K562 (cell line): Measurements from ENCODE around the gene TKTL1. TPM values are rescaled to one million over a fixed set of nuclear protein-coding genes. Genes with fewer than 3 reads are reported as not detected.

Experiments used
- ATAC-seq: fragments of 200-7000 bp; cut with Tn5 transposase; 3 replicates; pipeline ENCODE4 v1.9.1; 2020; ENCODE audit warnings: moderate library complexity
- BruUV-seq: library from RNA; stranded (reverse); fragments of 400-500 nt; replicated peaks from 2 replicates; lab custom pipeline; 2021; lab: Mats Ljungman, UMichigan
- CTCF ChIA-PET: fragments of 300-600 bp; formaldehyde crosslinking; extraction: SDS; loops from one replicate; lab custom pipeline; 2021; ENCODE audit warnings: low intra/inter-chr PET ratio; lab: Yijun Ruan, JAX
- POLR2A ChIA-PET: fragments of 300-600, 350-650 bp; sonication (Branson Sonifier 250); formaldehyde crosslinking; extraction: SDS; loops from one replicate; lab custom pipeline; 2021; ENCODE audit warnings: antibody characterized with exemption, inconsistent platforms; lab: Yijun Ruan, JAX
- DNase-seq, 4 experiments: peaks; one replicate each; pipeline versions ENCODE4 v3.0.0 to v3.0.0-alpha.2; 2011 to 2018; ENCODE audit warnings: low spot score in 3 of 4, mixed read lengths in 3 of 4; ENCODE audit errors: extremely low read depth in 1 of 4
- FAIRE-seq: peaks from 2 replicates; lab custom pipeline; 2011; peaks lifted over from hg19 to GRCh38; lab: Jason Lieb, UNC
- H2AFZ ChIP-seq: 2 replicates; pipeline ENCODE4 v1.6.0; 2011; ENCODE audit warnings: low read depth, low read length, control low read depth, inconsistent platforms
- H3K27ac ChIP-seq: fragments of 200-600 bp; 3 replicates; pipeline ENCODE4 v1.8.0; 2011; ENCODE audit warnings: low read depth, mild to moderate bottlenecking, control low read depth, inconsistent platforms, low read length, moderate library complexity, mixed read lengths; ENCODE audit errors: extremely low read depth
- H3K27me3 ChIP-seq, 2 experiments: fragments of 300-600 bp in 1 of 2; 2 replicates in 1 of 2; 3 replicates in 1 of 2; pipeline versions ENCODE4 v1.6.0 to v1.8.0; 2011; ENCODE audit warnings: inconsistent platforms in 2 of 2, low read length in 2 of 2, mild to moderate bottlenecking in 1 of 2, mixed read lengths in 1 of 2, moderate library complexity in 1 of 2; ENCODE audit not compliant: control insufficient read depth in 2 of 2, insufficient read depth in 2 of 2
- H3K36me3 ChIP-seq: fragments of 300-600 bp; 3 replicates; pipeline ENCODE4 v1.8.0; 2011; ENCODE audit warnings: mild to moderate bottlenecking, low read length, inconsistent platforms; ENCODE audit not compliant: control insufficient read depth, insufficient read depth
- H3K4me1 ChIP-seq, 2 experiments: fragments of 200-600 bp in 1 of 2; replicated peaks in 1 of 2; 2 replicates in 1 of 2; 3 replicates in 1 of 2; pipeline versions ENCODE4 v1.5.1 to v1.8.0; 2011; ENCODE audit warnings: inconsistent platforms in 2 of 2, low read length in 2 of 2, mild to moderate bottlenecking in 1 of 2, mixed read lengths in 1 of 2, moderate library complexity in 1 of 2; ENCODE audit not compliant: control insufficient read depth in 2 of 2, insufficient read depth in 2 of 2
- H3K4me2 ChIP-seq: 2 replicates; pipeline ENCODE4 v1.6.1; 2011; ENCODE audit warnings: low read length, control low read depth, inconsistent platforms, mixed read lengths; ENCODE audit not compliant: insufficient read depth
- H3K4me3 ChIP-seq: fragments of 200-600 bp; sonication (generic), shearing (Covaris generic); 2 replicates; pipeline ENCODE4 v1.5.1; 2016; ENCODE audit warnings: control low read depth, inconsistent platforms
- H3K79me2 ChIP-seq: fragments of 200-600 bp; 3 replicates; pipeline ENCODE4 v1.8.0; 2011; ENCODE audit warnings: low read length, inconsistent platforms; ENCODE audit not compliant: control insufficient read depth, insufficient read depth
- H3K9ac ChIP-seq, 2 experiments: 2 replicates each; pipeline versions ENCODE4 v1.6.0 to v1.6.1; 2011; ENCODE audit warnings: low read depth in 2 of 2, low read length in 2 of 2, control low read depth in 1 of 2, inconsistent platforms in 1 of 2, mild to moderate bottlenecking in 1 of 2, mixed read lengths in 1 of 2; ENCODE audit not compliant: insufficient read depth in 1 of 2
- H3K9me1 ChIP-seq: one replicate; pipeline ENCODE4 v1.6.0; 2011; ENCODE audit warnings: inconsistent platforms, mild to moderate bottlenecking, low read length, moderate library complexity; ENCODE audit not compliant: control insufficient read depth, insufficient read depth
- H3K9me3 ChIP-seq: replicated peaks from 2 replicates; pipeline ENCODE4 v1.5.1; 2011; ENCODE audit warnings: low read depth, low read length, inconsistent platforms; ENCODE audit not compliant: control insufficient read depth, insufficient read depth
- H4K20me1 ChIP-seq: replicated peaks from 2 replicates; pipeline ENCODE4 v1.6.1; 2011; ENCODE audit warnings: low read length, inconsistent platforms, mixed read lengths; ENCODE audit not compliant: control insufficient read depth, insufficient read depth
- ASH1L ChIP-seq: fragments of 450-650 bp; IDR thresholded peaks from 2 replicates; pipeline ENCODE4 v1.6.1; 2018; ENCODE audit warnings: borderline replicate concordance, mild to moderate bottlenecking, low read depth; ENCODE audit not compliant: partially characterized antibody
- DLX4 ChIP-seq: fragments of 250-450 bp; sonication (Bioruptor Pico); IDR thresholded peaks from 2 replicates; pipeline ENCODE4 v1.6.1; 2021; ENCODE audit warnings: mild to moderate bottlenecking
- ELF2 ChIP-seq: fragments of 250-450 bp; sonication (Bioruptor Pico); IDR thresholded peaks from 2 replicates; pipeline ENCODE4 v1.5.0; 2021; ENCODE audit warnings: mild to moderate bottlenecking
- FOXO4 ChIP-seq: fragments of 450-650 bp; formaldehyde crosslinking; IDR thresholded peaks from 2 replicates; pipeline ENCODE4 v1.4.0; 2020; ENCODE audit warnings: mild to moderate bottlenecking, moderate library complexity
- IRF1 ChIP-seq: sonication (generic); formaldehyde crosslinking; IDR thresholded peaks from 2 replicates; pipeline ENCODE4 v1.8.0; 2022; ENCODE audit warnings: missing genetic modification reagents, mild to moderate bottlenecking, borderline replicate concordance
- MLLT1 ChIP-seq, 2 experiments: fragments of 450-650 bp; IDR thresholded peaks; 2 replicates each; pipeline ENCODE4 v1.6.1; 2016
- SMAD1 ChIP-seq: fragments of 150-350 bp; IDR thresholded peaks from 2 replicates; pipeline ENCODE4 v1.6.1; 2014; ENCODE audit warnings: low read length, low read depth; ENCODE audit not compliant: partially characterized antibody
- SNRNP70 ChIP-seq: fragments of 200-400 bp; formaldehyde crosslinking; optimal IDR thresholded peaks from 2 replicates; pipeline ENCODE3; 2017; ENCODE audit warnings: low read depth, low read length
- SPI1 ChIP-seq: IDR thresholded peaks from 2 replicates; pipeline ENCODE4 v1.6.1; 2011; ENCODE audit warnings: low read depth, low read length, control low read depth, borderline replicate concordance
- THAP12 ChIP-seq: fragments of 250-450 bp; sonication (Bioruptor Pico); IDR thresholded peaks from 2 replicates; pipeline ENCODE4 v1.9.0; 2021; ENCODE audit warnings: mild to moderate bottlenecking, inconsistent platforms
- ZBTB34 ChIP-seq: fragments of 250-450 bp; sonication (Bioruptor Pico); IDR thresholded peaks from 2 replicates; pipeline ENCODE4 v1.8.0; 2021; ENCODE audit warnings: mild to moderate bottlenecking, moderate library complexity
- ZNF197 ChIP-seq: fragments of 200-800 bp; sonication (Bioruptor generic); IDR thresholded peaks from 2 replicates; pipeline ENCODE4 v1.6.1; 2016; ENCODE audit warnings: low read depth, missing genetic modification characterization, missing compliant biosample characterization
- ZNF24 ChIP-seq: fragments of 450-650 bp; IDR thresholded peaks from 2 replicates; pipeline ENCODE4 v1.6.1; 2016
- ZNF282 ChIP-seq: sonication (generic); formaldehyde crosslinking; IDR thresholded peaks from 2 replicates; pipeline ENCODE4 v1.8.1; 2023; ENCODE audit warnings: missing genetic modification reagents
- ZSCAN29 ChIP-seq: fragments of 450-650 bp; IDR thresholded peaks from 2 replicates; pipeline ENCODE4 v1.6.1; 2017
- WGBS: fragments of 100-300 bp; shearing (Covaris generic); methylation state at CpG from one replicate; pipeline ENCODE4 v1.1.6; 2016; ENCODE audit warnings: low coverage, mixed read lengths; ENCODE audit not compliant: insufficient coverage; ENCODE audit errors: missing lambda C conversion rate; 5-methylcytosine and 5-hydroxymethylcytosine counted together
- in situ Hi-C: fragments of 300-500 bp; cut with MboI; formaldehyde crosslinking; loops from 4 replicates; pipeline ENCODE4 v1.15.0; 2018; ENCODE audit warnings: inconsistent platforms, mixed read lengths
- intact Hi-C: fragments of 100-400 bp; cut with micrococcal nuclease; formaldehyde crosslinking; loops from 2 replicates; pipeline ENCODE4 v1.14.2; 2022
- polyA plus RNA-seq, 8 experiments: library from polyadenylated mRNA; depleted of rRNA in 4 of 8; stranded (reverse) in 5 of 8; unstranded in 3 of 8; fragments of >200 nt; fragmentation: Nextera tagmentation in 2 of 8; fragmentation: Illumina TruSeq in 1 of 8; extraction: Ambion mirVana in 2 of 8; extraction: Trizol in 1 of 8; gene quantifications; 2 replicates each; pipeline versions ENCODE4 v1.2.1 to v1.2.3, GENCODE V29; 2011 to 2014; ENCODE audit warnings: inconsistent platforms in 1 of 8, missing spikeins in 1 of 8
- total RNA-seq, 7 experiments: library from RNA; depleted of rRNA in 6 of 7; stranded (reverse); fragments of >200 nt in 6 of 7; fragmentation: Illumina TruSeq in 2 of 7; extraction: Trizol in 2 of 7; gene quantifications; 2 replicates each; pipeline versions ENCODE4 v1.2.1 to v1.2.3, GENCODE V29; 2011 to 2021; ENCODE audit warnings: low replicate concordance in 1 of 7

Gene TKTL1
- total and polyA plus RNA-seq, 9 of the 15 experiments (the other 6 are each of a cell fraction or from before 2014, with no cell fraction given): 0.18 to 0.71 (median 0.38) TPM

GRCh38 chrX:154321152-154321551 is 25.6 kb downstream of the TKTL1 start:
- no peaks in the 10 kb centered on the region; a peak in 1 of 5 replicates for H3K4me1 ChIP-seq
- FAIRE-seq (no peak), ATAC-seq (no peak), DNase-seq (no peak)
- in situ Hi-C loops (loop anchor here (25.0 kb wide), 1 partner anchor 109 kb away; the partner anchor contains the start of gene OPN1MW2), intact Hi-C loops (no loop called here)
- no peaks in the 10 kb centered on the region for H3K9me1 ChIP-seq
- no peaks in the 10 kb centered on the region for H3K9me3 ChIP-seq
- H3K36me3 ChIP-seq: no peaks in the 10 kb centered on the region
- peak overlapping the region in 1 of 2 experiments; percentile 2; a peak in 1 of 4 replicates for H3K9ac ChIP-seq
- H3K79me2 ChIP-seq: no peaks in the 10 kb centered on the region
- no peaks in the 10 kb centered on the region for H4K20me1 ChIP-seq
- H3K4me3 ChIP-seq: no peak overlapping the region
- POLR2A ChIA-PET: interaction anchor here (1.0 kb wide), 1 partner anchor 9 kb away, joined by 3 read pairs; no protein-coding TSS in a partner anchor
- H2AFZ ChIP-seq: no peak overlapping the region
- no peak overlapping the region for H3K4me2 ChIP-seq
- CTCF ChIA-PET: no interaction called here
- no TSS peak for BruUV-seq
- 17% methylated on average over 3 of the region's 7 CpGs for WGBS
- H3K27me3 ChIP-seq: peaks cover 27 to 57% of the 10 kb centered on the region in 2 experiments
- H3K27ac ChIP-seq: no peak overlapping the region
- TF ChIP-seq FOXO4 (CRISPR knock-in tag): no peak
- no peak for TF ChIP-seq THAP12 (CRISPR knock-in tag)
- no peak for TF ChIP-seq DLX4 (CRISPR knock-in tag)
- no peak for TF ChIP-seq ZNF24
- no peak for TF ChIP-seq IRF1 (CRISPR knock-in tag)
- TF ChIP-seq ZNF282 (CRISPR knock-in tag): no peak
- no peak for TF ChIP-seq MLLT1 (IDR thresholded peaks at IDR 0.05)
- TF ChIP-seq ELF2: no peak
- TF ChIP-seq SNRNP70: no peak
- no peak for TF ChIP-seq ZNF197 (CRISPR knock-in tag)
- TF ChIP-seq ASH1L: no peak
- no peak for TF ChIP-seq SMAD1
- TF ChIP-seq ZBTB34: no peak
- no peak for TF ChIP-seq ZSCAN29
- TF ChIP-seq SPI1: no peak
